K562 (cell line): ENCODE data around the gene RACK1. TPM values are rescaled to one million over a fixed set of nuclear protein-coding genes. Genes with fewer than 3 reads are reported as not detected.
A peak's percentile ranks its signal among the peaks of the same experiment; 100 is the strongest.

Experiments used
- NCOR1 ChIP-seq: fragments of 450-650 bp; IDR thresholded peaks from 2 replicates; pipeline ENCODE4 v1.6.1; 2016; ENCODE audit warnings: mild to moderate bottlenecking, moderate library complexity
- polyA plus RNA-seq, 8 experiments: library from polyadenylated mRNA; depleted of rRNA in 4 of 8; stranded (reverse) in 5 of 8; unstranded in 3 of 8; fragments of >200 nt; fragmentation: Nextera tagmentation in 2 of 8; fragmentation: Illumina TruSeq in 1 of 8; extraction: Ambion mirVana in 2 of 8; extraction: Trizol in 1 of 8; gene quantifications; 2 replicates each; pipeline versions ENCODE4 v1.2.1 to v1.2.3, GENCODE V29; 2011 to 2014; ENCODE audit warnings: inconsistent platforms in 1 of 8, missing spikeins in 1 of 8
- total RNA-seq, 7 experiments: library from RNA; depleted of rRNA in 6 of 7; stranded (reverse); fragments of >200 nt in 6 of 7; fragmentation: Illumina TruSeq in 2 of 7; extraction: Trizol in 2 of 7; gene quantifications; 2 replicates each; pipeline versions ENCODE4 v1.2.1 to v1.2.3, GENCODE V29; 2011 to 2021; ENCODE audit warnings: low replicate concordance in 1 of 7
- TF ChIP-seq, protein P1 (sequence below), 2 experiments: IDR thresholded peaks; 2 replicates each; pipeline ENCODE4 v1.6.1; 2011; ENCODE audit warnings: borderline replicate concordance in 1 of 2, control low read depth in 1 of 2, low read depth in 1 of 2, low read length in 1 of 2, mild to moderate bottlenecking in 1 of 2, mixed read lengths in 1 of 2, moderate library complexity in 1 of 2; ENCODE audit not compliant: insufficient read depth in 1 of 2, insufficient read length in 1 of 2, poor library complexity in 1 of 2, severe bottlenecking in 1 of 2; ENCODE audit errors: extremely low read depth in 1 of 2
- TF ChIP-seq, protein P2 (sequence below): fragments of 200-600 bp; sonication (generic); IDR thresholded peaks from one replicate; pipeline ENCODE4 v1.6.1; 2012; ENCODE audit warnings: mild to moderate bottlenecking, low read depth, low read length, inconsistent platforms
- TF ChIP-seq, protein P3 (sequence below): sonication (generic); formaldehyde crosslinking; IDR thresholded peaks from 2 replicates; pipeline ENCODE4 v1.8.0; 2022; ENCODE audit warnings: mild to moderate bottlenecking, missing genetic modification reagents
- TF ChIP-seq, protein P4 (sequence below): sonication (generic); formaldehyde crosslinking; IDR thresholded peaks from 2 replicates; pipeline ENCODE4 v1.8.0; 2022; ENCODE audit warnings: missing genetic modification reagents, mild to moderate bottlenecking, borderline replicate concordance

Gene RACK1
- total and polyA plus RNA-seq, 9 of the 15 experiments (the other 6 are each of a cell fraction or from before 2014, with no cell fraction given), result 2,303 to 5,311 (median 3,833) TPM

DNA sequence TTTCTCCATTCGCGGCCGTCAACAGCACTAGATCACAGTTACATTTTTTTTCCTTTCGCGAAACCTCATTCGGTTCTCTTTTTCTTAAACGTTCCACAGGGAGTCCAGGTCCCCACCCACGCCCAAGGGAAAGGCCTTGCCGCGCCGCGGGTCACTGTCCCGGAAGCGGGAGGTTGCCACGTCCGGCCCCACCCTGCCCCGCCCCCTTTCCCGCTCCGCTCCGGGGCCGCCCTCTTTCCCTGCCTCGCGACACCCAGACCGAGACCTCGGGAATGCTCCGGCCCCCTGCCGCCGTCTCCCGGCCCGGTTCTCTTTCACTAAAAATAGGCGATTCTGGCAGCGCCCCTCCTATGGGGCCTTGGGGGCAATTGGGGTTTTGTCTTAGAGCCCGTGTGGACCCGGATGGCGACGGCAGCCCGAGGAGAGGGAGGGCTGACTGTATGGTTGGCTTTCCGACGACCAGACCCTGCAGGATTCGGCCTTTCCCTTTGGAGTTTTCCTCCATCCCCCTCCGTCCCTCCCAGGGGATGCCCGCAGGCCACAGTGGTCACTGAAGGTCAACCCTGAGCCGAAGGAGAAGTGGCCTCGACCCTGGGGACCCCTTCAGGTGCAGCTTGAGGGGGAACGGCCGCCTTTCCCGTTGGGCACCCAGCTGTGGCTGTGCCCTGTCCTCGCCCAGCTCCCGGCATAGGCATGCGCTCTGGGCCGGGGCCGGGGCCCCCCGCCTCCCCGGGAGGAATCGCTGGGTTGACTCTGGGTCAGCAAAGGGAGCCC lies 2.8 kb upstream of the RACK1 start (continued):
- TF ChIP-seq, protein P1, sequence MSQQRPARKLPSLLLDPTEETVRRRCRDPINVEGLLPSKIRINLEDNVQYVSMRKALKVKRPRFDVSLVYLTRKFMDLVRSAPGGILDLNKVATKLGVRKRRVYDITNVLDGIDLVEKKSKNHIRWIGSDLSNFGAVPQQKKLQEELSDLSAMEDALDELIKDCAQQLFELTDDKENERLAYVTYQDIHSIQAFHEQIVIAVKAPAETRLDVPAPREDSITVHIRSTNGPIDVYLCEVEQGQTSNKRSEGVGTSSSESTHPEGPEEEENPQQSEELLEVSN (IDR thresholded peaks at IDR 0.05; ENCODE audit: borderline replicate concordance in 1 of 2, extremely low read depth in 1 of 2, insufficient read depth in 1 of 2, insufficient read length in 1 of 2, low read depth in 1 of 2, low read length in 1 of 2, poor library complexity in 1 of 2, severe bottlenecking in 1 of 2), result peak; percentile 49 to 85
- TF ChIP-seq, protein P2, sequence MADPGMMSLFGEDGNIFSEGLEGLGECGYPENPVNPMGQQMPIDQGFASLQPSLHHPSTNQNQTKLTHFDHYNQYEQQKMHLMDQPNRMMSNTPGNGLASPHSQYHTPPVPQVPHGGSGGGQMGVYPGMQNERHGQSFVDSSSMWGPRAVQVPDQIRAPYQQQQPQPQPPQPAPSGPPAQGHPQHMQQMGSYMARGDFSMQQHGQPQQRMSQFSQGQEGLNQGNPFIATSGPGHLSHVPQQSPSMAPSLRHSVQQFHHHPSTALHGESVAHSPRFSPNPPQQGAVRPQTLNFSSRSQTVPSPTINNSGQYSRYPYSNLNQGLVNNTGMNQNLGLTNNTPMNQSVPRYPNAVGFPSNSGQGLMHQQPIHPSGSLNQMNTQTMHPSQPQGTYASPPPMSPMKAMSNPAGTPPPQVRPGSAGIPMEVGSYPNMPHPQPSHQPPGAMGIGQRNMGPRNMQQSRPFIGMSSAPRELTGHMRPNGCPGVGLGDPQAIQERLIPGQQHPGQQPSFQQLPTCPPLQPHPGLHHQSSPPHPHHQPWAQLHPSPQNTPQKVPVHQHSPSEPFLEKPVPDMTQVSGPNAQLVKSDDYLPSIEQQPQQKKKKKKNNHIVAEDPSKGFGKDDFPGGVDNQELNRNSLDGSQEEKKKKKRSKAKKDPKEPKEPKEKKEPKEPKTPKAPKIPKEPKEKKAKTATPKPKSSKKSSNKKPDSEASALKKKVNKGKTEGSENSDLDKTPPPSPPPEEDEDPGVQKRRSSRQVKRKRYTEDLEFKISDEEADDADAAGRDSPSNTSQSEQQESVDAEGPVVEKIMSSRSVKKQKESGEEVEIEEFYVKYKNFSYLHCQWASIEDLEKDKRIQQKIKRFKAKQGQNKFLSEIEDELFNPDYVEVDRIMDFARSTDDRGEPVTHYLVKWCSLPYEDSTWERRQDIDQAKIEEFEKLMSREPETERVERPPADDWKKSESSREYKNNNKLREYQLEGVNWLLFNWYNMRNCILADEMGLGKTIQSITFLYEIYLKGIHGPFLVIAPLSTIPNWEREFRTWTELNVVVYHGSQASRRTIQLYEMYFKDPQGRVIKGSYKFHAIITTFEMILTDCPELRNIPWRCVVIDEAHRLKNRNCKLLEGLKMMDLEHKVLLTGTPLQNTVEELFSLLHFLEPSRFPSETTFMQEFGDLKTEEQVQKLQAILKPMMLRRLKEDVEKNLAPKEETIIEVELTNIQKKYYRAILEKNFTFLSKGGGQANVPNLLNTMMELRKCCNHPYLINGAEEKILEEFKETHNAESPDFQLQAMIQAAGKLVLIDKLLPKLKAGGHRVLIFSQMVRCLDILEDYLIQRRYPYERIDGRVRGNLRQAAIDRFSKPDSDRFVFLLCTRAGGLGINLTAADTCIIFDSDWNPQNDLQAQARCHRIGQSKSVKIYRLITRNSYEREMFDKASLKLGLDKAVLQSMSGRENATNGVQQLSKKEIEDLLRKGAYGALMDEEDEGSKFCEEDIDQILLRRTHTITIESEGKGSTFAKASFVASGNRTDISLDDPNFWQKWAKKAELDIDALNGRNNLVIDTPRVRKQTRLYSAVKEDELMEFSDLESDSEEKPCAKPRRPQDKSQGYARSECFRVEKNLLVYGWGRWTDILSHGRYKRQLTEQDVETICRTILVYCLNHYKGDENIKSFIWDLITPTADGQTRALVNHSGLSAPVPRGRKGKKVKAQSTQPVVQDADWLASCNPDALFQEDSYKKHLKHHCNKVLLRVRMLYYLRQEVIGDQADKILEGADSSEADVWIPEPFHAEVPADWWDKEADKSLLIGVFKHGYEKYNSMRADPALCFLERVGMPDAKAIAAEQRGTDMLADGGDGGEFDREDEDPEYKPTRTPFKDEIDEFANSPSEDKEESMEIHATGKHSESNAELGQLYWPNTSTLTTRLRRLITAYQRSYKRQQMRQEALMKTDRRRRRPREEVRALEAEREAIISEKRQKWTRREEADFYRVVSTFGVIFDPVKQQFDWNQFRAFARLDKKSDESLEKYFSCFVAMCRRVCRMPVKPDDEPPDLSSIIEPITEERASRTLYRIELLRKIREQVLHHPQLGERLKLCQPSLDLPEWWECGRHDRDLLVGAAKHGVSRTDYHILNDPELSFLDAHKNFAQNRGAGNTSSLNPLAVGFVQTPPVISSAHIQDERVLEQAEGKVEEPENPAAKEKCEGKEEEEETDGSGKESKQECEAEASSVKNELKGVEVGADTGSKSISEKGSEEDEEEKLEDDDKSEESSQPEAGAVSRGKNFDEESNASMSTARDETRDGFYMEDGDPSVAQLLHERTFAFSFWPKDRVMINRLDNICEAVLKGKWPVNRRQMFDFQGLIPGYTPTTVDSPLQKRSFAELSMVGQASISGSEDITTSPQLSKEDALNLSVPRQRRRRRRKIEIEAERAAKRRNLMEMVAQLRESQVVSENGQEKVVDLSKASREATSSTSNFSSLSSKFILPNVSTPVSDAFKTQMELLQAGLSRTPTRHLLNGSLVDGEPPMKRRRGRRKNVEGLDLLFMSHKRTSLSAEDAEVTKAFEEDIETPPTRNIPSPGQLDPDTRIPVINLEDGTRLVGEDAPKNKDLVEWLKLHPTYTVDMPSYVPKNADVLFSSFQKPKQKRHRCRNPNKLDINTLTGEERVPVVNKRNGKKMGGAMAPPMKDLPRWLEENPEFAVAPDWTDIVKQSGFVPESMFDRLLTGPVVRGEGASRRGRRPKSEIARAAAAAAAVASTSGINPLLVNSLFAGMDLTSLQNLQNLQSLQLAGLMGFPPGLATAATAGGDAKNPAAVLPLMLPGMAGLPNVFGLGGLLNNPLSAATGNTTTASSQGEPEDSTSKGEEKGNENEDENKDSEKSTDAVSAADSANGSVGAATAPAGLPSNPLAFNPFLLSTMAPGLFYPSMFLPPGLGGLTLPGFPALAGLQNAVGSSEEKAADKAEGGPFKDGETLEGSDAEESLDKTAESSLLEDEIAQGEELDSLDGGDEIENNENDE, result no peak
- TF ChIP-seq, protein P3, sequence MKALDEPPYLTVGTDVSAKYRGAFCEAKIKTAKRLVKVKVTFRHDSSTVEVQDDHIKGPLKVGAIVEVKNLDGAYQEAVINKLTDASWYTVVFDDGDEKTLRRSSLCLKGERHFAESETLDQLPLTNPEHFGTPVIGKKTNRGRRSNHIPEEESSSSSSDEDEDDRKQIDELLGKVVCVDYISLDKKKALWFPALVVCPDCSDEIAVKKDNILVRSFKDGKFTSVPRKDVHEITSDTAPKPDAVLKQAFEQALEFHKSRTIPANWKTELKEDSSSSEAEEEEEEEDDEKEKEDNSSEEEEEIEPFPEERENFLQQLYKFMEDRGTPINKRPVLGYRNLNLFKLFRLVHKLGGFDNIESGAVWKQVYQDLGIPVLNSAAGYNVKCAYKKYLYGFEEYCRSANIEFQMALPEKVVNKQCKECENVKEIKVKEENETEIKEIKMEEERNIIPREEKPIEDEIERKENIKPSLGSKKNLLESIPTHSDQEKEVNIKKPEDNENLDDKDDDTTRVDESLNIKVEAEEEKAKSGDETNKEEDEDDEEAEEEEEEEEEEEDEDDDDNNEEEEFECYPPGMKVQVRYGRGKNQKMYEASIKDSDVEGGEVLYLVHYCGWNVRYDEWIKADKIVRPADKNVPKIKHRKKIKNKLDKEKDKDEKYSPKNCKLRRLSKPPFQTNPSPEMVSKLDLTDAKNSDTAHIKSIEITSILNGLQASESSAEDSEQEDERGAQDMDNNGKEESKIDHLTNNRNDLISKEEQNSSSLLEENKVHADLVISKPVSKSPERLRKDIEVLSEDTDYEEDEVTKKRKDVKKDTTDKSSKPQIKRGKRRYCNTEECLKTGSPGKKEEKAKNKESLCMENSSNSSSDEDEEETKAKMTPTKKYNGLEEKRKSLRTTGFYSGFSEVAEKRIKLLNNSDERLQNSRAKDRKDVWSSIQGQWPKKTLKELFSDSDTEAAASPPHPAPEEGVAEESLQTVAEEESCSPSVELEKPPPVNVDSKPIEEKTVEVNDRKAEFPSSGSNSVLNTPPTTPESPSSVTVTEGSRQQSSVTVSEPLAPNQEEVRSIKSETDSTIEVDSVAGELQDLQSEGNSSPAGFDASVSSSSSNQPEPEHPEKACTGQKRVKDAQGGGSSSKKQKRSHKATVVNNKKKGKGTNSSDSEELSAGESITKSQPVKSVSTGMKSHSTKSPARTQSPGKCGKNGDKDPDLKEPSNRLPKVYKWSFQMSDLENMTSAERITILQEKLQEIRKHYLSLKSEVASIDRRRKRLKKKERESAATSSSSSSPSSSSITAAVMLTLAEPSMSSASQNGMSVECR (CRISPR knock-in tag), result peak; percentile 16
- TF ChIP-seq, protein P4, sequence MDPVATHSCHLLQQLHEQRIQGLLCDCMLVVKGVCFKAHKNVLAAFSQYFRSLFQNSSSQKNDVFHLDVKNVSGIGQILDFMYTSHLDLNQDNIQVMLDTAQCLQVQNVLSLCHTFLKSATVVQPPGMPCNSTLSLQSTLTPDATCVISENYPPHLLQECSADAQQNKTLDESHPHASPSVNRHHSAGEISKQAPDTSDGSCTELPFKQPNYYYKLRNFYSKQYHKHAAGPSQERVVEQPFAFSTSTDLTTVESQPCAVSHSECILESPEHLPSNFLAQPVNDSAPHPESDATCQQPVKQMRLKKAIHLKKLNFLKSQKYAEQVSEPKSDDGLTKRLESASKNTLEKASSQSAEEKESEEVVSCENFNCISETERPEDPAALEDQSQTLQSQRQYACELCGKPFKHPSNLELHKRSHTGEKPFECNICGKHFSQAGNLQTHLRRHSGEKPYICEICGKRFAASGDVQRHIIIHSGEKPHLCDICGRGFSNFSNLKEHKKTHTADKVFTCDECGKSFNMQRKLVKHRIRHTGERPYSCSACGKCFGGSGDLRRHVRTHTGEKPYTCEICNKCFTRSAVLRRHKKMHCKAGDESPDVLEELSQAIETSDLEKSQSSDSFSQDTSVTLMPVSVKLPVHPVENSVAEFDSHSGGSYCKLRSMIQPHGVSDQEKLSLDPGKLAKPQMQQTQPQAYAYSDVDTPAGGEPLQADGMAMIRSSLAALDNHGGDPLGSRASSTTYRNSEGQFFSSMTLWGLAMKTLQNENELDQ, result 0 out of 2 replicates have a peak, but pooled peaks have one; percentile 47
- peak; percentile 34; the same call in 1 of the 2 replicates for TF ChIP-seq NCOR1
